Panc1 (cell line): Measurements from ENCODE around the gene DCP2. TPM values are rescaled to one million over a fixed set of nuclear protein-coding genes. Genes with fewer than 3 reads are reported as not detected.

Source experiments
- ATAC-seq: fragments of 200-7000 bp; cut with Tn5 transposase; 2 replicates; pipeline ENCODE4 v1.9.1; 2020; ENCODE audit warnings: mild to moderate bottlenecking, moderate library complexity
- BruUV-seq: library from RNA; stranded (reverse); fragments of 400-500 nt; replicated peaks from 2 replicates; lab custom pipeline; 2021; lab: Mats Ljungman, UMichigan
- CTCF ChIA-PET: fragments of 300-600 bp; sonication (Branson Sonifier 250); formaldehyde crosslinking; loops from one replicate; lab custom pipeline; 2022; ENCODE audit warnings: antibody characterized with exemption; lab: Charles Lee
- POLR2A ChIA-PET: fragments of 300-600 bp; sonication (Branson Sonifier 250); formaldehyde crosslinking; loops from one replicate; lab custom pipeline; 2022; ENCODE audit warnings: antibody characterized with exemption; lab: Charles Lee
- DNase-seq: peaks from one replicate; pipeline ENCODE4 v3.0.0-alpha.2; 2010; ENCODE audit warnings: low read depth, low spot score
- H3K27ac ChIP-seq: 2 replicates; pipeline ENCODE4 v1.5.1; 2011; ENCODE audit warnings: mild to moderate bottlenecking, low read length, inconsistent platforms
- H3K27me3 ChIP-seq: fragments of 200-500 bp; sonication (Bioruptor generic); 2 replicates; pipeline ENCODE4 v1.6.0; 2014; ENCODE audit warnings: low read length, inconsistent platforms; ENCODE audit not compliant: control insufficient read depth, insufficient read depth
- H3K36me3 ChIP-seq: fragments of 200-500 bp; sonication (Bioruptor generic); 2 replicates; pipeline ENCODE4 v1.5.1; 2014; ENCODE audit warnings: inconsistent platforms, mild to moderate bottlenecking, low read length, moderate library complexity; ENCODE audit not compliant: control insufficient read depth, insufficient read depth
- H3K4me1 ChIP-seq: 2 replicates; pipeline ENCODE4 v1.5.1; 2011; ENCODE audit warnings: inconsistent platforms, mild to moderate bottlenecking, low read length, moderate library complexity; ENCODE audit not compliant: control insufficient read depth, insufficient read depth
- H3K4me3 ChIP-seq, 2 experiments: 2 replicates each; pipeline ENCODE4 v1.5.1; 2011 to 2012; ENCODE audit warnings: low read depth in 2 of 2, low read length in 2 of 2, mild to moderate bottlenecking in 2 of 2, inconsistent platforms in 1 of 2, moderate library complexity in 1 of 2
- H3K9me3 ChIP-seq: fragments of 200-500 bp; sonication (Bioruptor generic); 2 replicates; pipeline ENCODE4 v1.5.1; 2014; ENCODE audit warnings: low read depth, mild to moderate bottlenecking, inconsistent platforms, low read length, moderate library complexity; ENCODE audit not compliant: control insufficient read depth, insufficient read depth
- CTCF ChIP-seq: fragments of 450-650 bp; IDR thresholded peaks from 2 replicates; pipeline ENCODE4 v1.5.1; 2017; ENCODE audit warnings: mild to moderate bottlenecking
- POLR2AphosphoS5 ChIP-seq: IDR thresholded peaks from 2 replicates; pipeline ENCODE4 v1.6.1; 2012; ENCODE audit warnings: mild to moderate bottlenecking, low read depth, low read length, moderate library complexity
- REST ChIP-seq, 2 experiments: IDR thresholded peaks; 2 replicates each; pipeline ENCODE4 v1.6.1; 2011 to 2012; ENCODE audit warnings: low read depth in 2 of 2, control low read depth in 1 of 2, low read length in 1 of 2, mild to moderate bottlenecking in 1 of 2, moderate library complexity in 1 of 2; ENCODE audit not compliant: insufficient read depth in 1 of 2
- SIN3A ChIP-seq: IDR thresholded peaks from 2 replicates; pipeline ENCODE4 v1.6.1; 2012; ENCODE audit warnings: low read depth, mild to moderate bottlenecking, low read length, moderate library complexity, borderline replicate concordance; ENCODE audit not compliant: insufficient read depth
- TCF7L2 ChIP-seq: IDR thresholded peaks from 2 replicates; pipeline ENCODE4 v1.6.1; 2011; ENCODE audit warnings: mild to moderate bottlenecking, low read depth, low read length, inconsistent platforms
- in situ Hi-C: cut with HindIII; loops from 2 replicates; pipeline ENCODE4 v1.10.0; 2016; ENCODE audit warnings: low sequenced_read_pairs, low pct_unique_long_range_greater_than_20kb
- intact Hi-C: fragments of 100-400 bp; cut with micrococcal nuclease; formaldehyde crosslinking; loops from one replicate; pipeline ENCODE4 v1.10.0; 2022; ENCODE audit not compliant: unreplicated experiment
- total RNA-seq: library from RNA; stranded (reverse); gene quantifications from one replicate; pipeline ENCODE4 v1.2.1, GENCODE V29; 2021; ENCODE audit not compliant: unreplicated experiment

DCP2 gene
- total RNA-seq, 1 experiment from 2014 or later, result 70.4 TPM

GRCh38 chr5:112956606-112957005 lies 20.0 kb upstream of the DCP2 start:
- intact Hi-C loops, result loop anchor here (5.0 kb wide), 1 partner anchor 34 kb away; the partner anchor contains the start of gene REEP5
- Histone ChIP-seq H3K4me3 (no peak overlapping the region), H3K36me3 (no peaks in the 10 kb centered on the region), H3K4me1 (peaks cover 54% of the 10 kb centered on the region), H3K27ac (peak overlapping the region; percentile 96), H3K9me3 (no peaks in the 10 kb centered on the region), H3K27me3 (no peaks in the 10 kb centered on the region)
- no peak for TF ChIP-seq CTCF
- no peak for TF ChIP-seq REST (IDR thresholded peaks at IDR 0.05; ENCODE audit: insufficient read depth in 1 of 2, low read depth in 2 of 2, low read length in 1 of 2)
- no peak for ATAC-seq
- BruUV-seq, result no TSS peak
- ChIA-PET POLR2A (no interaction called here), CTCF (no interaction called here)
- no peak for DNase-seq
- in situ Hi-C loops, result no loop called here

GRCh38 chr5:112957036-112957808 lies 19.4 kb upstream of the DCP2 start:
- ChIA-PET POLR2A (interaction anchor here (0.6 kb wide), 1 partner anchor 19 kb away, joined by 6 read pairs; the partner anchor contains the start of gene DCP2), CTCF (no interaction called here)
- no peaks in the 10 kb centered on the region for H3K9me3 ChIP-seq
- H3K4me3 ChIP-seq, result no peak overlapping the region
- in situ Hi-C loops (no loop called here), intact Hi-C loops (loop anchor here (5.0 kb wide), 1 partner anchor 35 kb away; the partner anchor contains the start of gene REEP5)
- no peak for DNase-seq
- no TSS peak for BruUV-seq
- no peak for TF ChIP-seq SIN3A
- no peak for TF ChIP-seq REST (IDR thresholded peaks at IDR 0.05; ENCODE audit: insufficient read depth in 1 of 2, low read depth in 2 of 2, low read length in 1 of 2)
- no peak for TF ChIP-seq CTCF
- TF ChIP-seq POLR2AphosphoS5, result no peak
- TF ChIP-seq TCF7L2, result no peak
- no peak for ATAC-seq
- H3K27ac ChIP-seq, result peak overlapping the region; percentile 96
- H3K27me3 ChIP-seq, result no peaks in the 10 kb centered on the region
- peaks cover 56% of the 10 kb centered on the region for H3K4me1 ChIP-seq
- no peaks in the 10 kb centered on the region for H3K36me3 ChIP-seq
